GM12878 (cell line): ENCODE data around the gene MCF2L2. TPM values are rescaled to one million over a fixed set of nuclear protein-coding genes. Genes with fewer than 3 reads are reported as not detected.

Experiments used
- ATAC-seq: fragments of 200-7000 bp; cut with Tn5 transposase; 3 replicates; pipeline ENCODE4 v1.9.1; 2020; ENCODE audit warnings: mild to moderate bottlenecking, moderate library complexity
- BruUV-seq: library from RNA; stranded (reverse); fragments of 400-500 nt; replicated peaks from 2 replicates; lab custom pipeline; 2021; lab: Mats Ljungman, UMichigan
- CTCF ChIA-PET: fragments of 300-600 bp; sonication (Branson Sonifier 250); formaldehyde crosslinking; extraction: SDS; loops from one replicate; lab custom pipeline; 2021; ENCODE audit warnings: inconsistent platforms; lab: Yijun Ruan, JAX
- POLR2A ChIA-PET: fragments of 350-600 bp; formaldehyde crosslinking; extraction: SDS; loops from one replicate; lab custom pipeline; 2021; ENCODE audit warnings: inconsistent platforms; lab: Charles Lee
- RAD21 ChIA-PET: fragments of 300-600 bp; sonication (Branson Sonifier 250); formaldehyde crosslinking; loops from one replicate; lab custom pipeline; 2023; ENCODE audit warnings: antibody characterized with exemption; ENCODE audit not compliant: unreplicated experiment; lab: Charles Lee
- SMC1A ChIA-PET: fragments of 300-600 bp; sonication (Branson Sonifier 250); formaldehyde crosslinking; loops from one replicate; lab custom pipeline; 2023; ENCODE audit not compliant: unreplicated experiment, uncharacterized antibody; lab: Charles Lee
- DNase-seq: peaks from one replicate; pipeline ENCODE4 v3.0.0-alpha.2; 2011; ENCODE audit warnings: low read depth, low spot score
- FAIRE-seq: peaks from 3 replicates; lab custom pipeline; 2011; peaks lifted over from hg19 to GRCh38; lab: Jason Lieb, UNC
- H2AFZ ChIP-seq: 2 replicates; pipeline ENCODE4 v1.6.0; 2011; ENCODE audit warnings: low read depth, low read length, control low read depth; ENCODE audit not compliant: control insufficient read depth
- H3K27ac ChIP-seq: 2 replicates; pipeline ENCODE4 v1.5.1; 2011; ENCODE audit warnings: control low read depth; ENCODE audit not compliant: control insufficient read depth, insufficient read depth
- H3K27me3 ChIP-seq, 2 experiments: replicated peaks in 1 of 2; 2 replicates each; pipeline versions ENCODE4 v1.6.0 to v1.6.1; 2011; ENCODE audit warnings: low read length in 1 of 2; ENCODE audit not compliant: control insufficient read depth in 2 of 2, insufficient read depth in 2 of 2
- H3K36me3 ChIP-seq, 2 experiments: 2 replicates each; pipeline ENCODE4 v1.5.1; 2011; ENCODE audit warnings: low read length in 1 of 2; ENCODE audit not compliant: control insufficient read depth in 2 of 2, insufficient read depth in 2 of 2
- H3K4me1 ChIP-seq: 2 replicates; pipeline ENCODE4 v1.6.1; 2011; ENCODE audit warnings: mild to moderate bottlenecking, low read length, moderate library complexity, mixed read lengths; ENCODE audit not compliant: control insufficient read depth, insufficient read depth
- H3K4me2 ChIP-seq: 2 replicates; pipeline ENCODE4 v1.6.0; 2011; ENCODE audit warnings: control low read depth; ENCODE audit not compliant: control insufficient read depth, insufficient read depth
- H3K4me3 ChIP-seq: fragments of 200-600 bp; sonication (generic); 2 replicates; pipeline ENCODE4 v1.5.1; 2016
- H3K79me2 ChIP-seq: 2 replicates; pipeline ENCODE4 v1.6.0; 2011; ENCODE audit warnings: low read length; ENCODE audit not compliant: control insufficient read depth, insufficient read depth
- H3K9ac ChIP-seq: 2 replicates; pipeline ENCODE4 v1.8.0; 2011; ENCODE audit warnings: low read length, control low read depth, mixed read lengths; ENCODE audit not compliant: control insufficient read depth, insufficient read depth
- H3K9me3 ChIP-seq: replicated peaks from 3 replicates; pipeline ENCODE4 v1.5.1; 2011; ENCODE audit warnings: mild to moderate bottlenecking, low read length; ENCODE audit not compliant: control insufficient read depth, insufficient read depth
- H4K20me1 ChIP-seq: 2 replicates; pipeline ENCODE4 v1.6.0; 2011; ENCODE audit not compliant: control insufficient read depth, insufficient read depth
- ATF3 ChIP-seq: IDR thresholded peaks from 2 replicates; pipeline ENCODE4 v1.6.1; 2011; ENCODE audit warnings: low read depth, mild to moderate bottlenecking, low read length, moderate library complexity, borderline replicate concordance; ENCODE audit errors: extremely low read depth
- CHD2 ChIP-seq: IDR thresholded peaks from 2 replicates; pipeline ENCODE4 v1.6.1; 2011; ENCODE audit warnings: low read depth, low read length, improper control_type of control experiment, borderline replicate concordance
- EED ChIP-seq: sonication (generic); IDR thresholded peaks from 2 replicates; pipeline ENCODE4 v1.6.1; 2016; ENCODE audit warnings: antibody characterized with exemption, low read depth
- FOS ChIP-seq: IDR thresholded peaks from 3 replicates; pipeline ENCODE4 v1.6.1; 2011; ENCODE audit warnings: borderline replicate concordance; ENCODE audit not compliant: insufficient read length; ENCODE audit errors: extremely low read depth
- FOXM1 ChIP-seq: IDR thresholded peaks from 2 replicates; pipeline ENCODE4 v1.6.1; 2012; ENCODE audit warnings: low read depth, mild to moderate bottlenecking, inconsistent platforms, low read length, moderate library complexity
- GABPA ChIP-seq: IDR thresholded peaks from 2 replicates; pipeline ENCODE4 v1.6.1; 2014; ENCODE audit warnings: antibody characterized with exemption, low read depth, mild to moderate bottlenecking, inconsistent platforms
- IKZF2 ChIP-seq, 2 experiments: fragments of 450-650 bp; IDR thresholded peaks; 2 replicates each; pipeline ENCODE4 v1.6.1; 2017; ENCODE audit warnings: mild to moderate bottlenecking in 2 of 2, moderate library complexity in 2 of 2
- IRF3 ChIP-seq: fragments of 450-650 bp; IDR thresholded peaks from 2 replicates; pipeline ENCODE4 v1.6.1; 2014; ENCODE audit warnings: mild to moderate bottlenecking
- JUNB ChIP-seq: IDR thresholded peaks from 2 replicates; pipeline ENCODE4 v1.6.1; 2016; ENCODE audit warnings: antibody characterized with exemption, mild to moderate bottlenecking
- KAT2A ChIP-seq: conservative IDR thresholded peaks from 2 replicates; pipeline ENCODE4 v1.6.1; 2011; ENCODE audit warnings: low read depth, low read length; ENCODE audit not compliant: control insufficient read depth
- MLLT1 ChIP-seq: fragments of 450-650 bp; IDR thresholded peaks from 2 replicates; pipeline ENCODE4 v1.6.1; 2016; ENCODE audit warnings: mild to moderate bottlenecking
- NBN ChIP-seq: fragments of 450-650 bp; IDR thresholded peaks from 2 replicates; pipeline ENCODE4 v1.6.1; 2016
- RBBP5 ChIP-seq: fragments of 200-600 bp; sonication (generic); conservative IDR thresholded peaks from 2 replicates; pipeline ENCODE4 v1.6.1; 2016
- SREBF1 ChIP-seq: IDR thresholded peaks from 2 replicates; pipeline ENCODE4 v1.6.1; 2012; ENCODE audit warnings: mild to moderate bottlenecking, low read length
- SRF ChIP-seq, 2 experiments: IDR thresholded peaks; 2 replicates each; pipeline ENCODE4 v1.6.1; 2011; ENCODE audit warnings: low read depth in 2 of 2, low read length in 2 of 2, mild to moderate bottlenecking in 1 of 2, moderate library complexity in 1 of 2
- TBL1XR1 ChIP-seq: IDR thresholded peaks from 2 replicates; pipeline ENCODE4 v1.6.1; 2012; ENCODE audit warnings: low read depth, low read length, improper control_type of control experiment
- ZBTB40 ChIP-seq: fragments of 450-650 bp; IDR thresholded peaks from 2 replicates; pipeline ENCODE4 v1.6.1; 2016; ENCODE audit warnings: mild to moderate bottlenecking, moderate library complexity, borderline replicate concordance
- ZNF274 ChIP-seq: IDR thresholded peaks from one replicate; pipeline ENCODE4 v1.8.0; 2011; ENCODE audit not compliant: insufficient read length, insufficient read depth
- ZNF384 ChIP-seq: IDR thresholded peaks from 2 replicates; pipeline ENCODE4 v1.6.1; 2012; ENCODE audit warnings: low read depth, mild to moderate bottlenecking, low read length, improper control_type of control experiment, borderline replicate concordance
- in situ Hi-C: fragments of 300-500 bp; cut with MboI; formaldehyde crosslinking; loops from 9 replicates; pipeline ENCODE4 v1.14.3; 2018; ENCODE audit warnings: mixed read lengths
- intact Hi-C: fragments of 100-400 bp; cut with micrococcal nuclease; formaldehyde crosslinking; loops from one replicate; pipeline ENCODE4 v1.14.2; 2022; ENCODE audit not compliant: unreplicated experiment
- polyA plus RNA-seq, 11 experiments: library from polyadenylated mRNA; depleted of rRNA in 4 of 11; unstranded in 6 of 11; stranded (reverse) in 5 of 11; fragments of >200 nt; fragmentation: Nextera tagmentation in 4 of 11; fragmentation: Illumina TruSeq in 1 of 11; extraction: Ambion mirVana in 4 of 11; extraction: Trizol in 1 of 11; gene quantifications; 1 replicate in 1 of 11; 2 replicates in 10 of 11; pipeline versions ENCODE4 v1.2.1 to v1.2.3, GENCODE V29; 2011 to 2016; ENCODE audit warnings: inconsistent platforms in 2 of 11, missing spikeins in 2 of 11, low read depth in 1 of 11
- total RNA-seq, 4 experiments: library from RNA; depleted of rRNA in 3 of 4; stranded (reverse); fragments of >200 nt in 3 of 4; fragmentation: Illumina TruSeq in 1 of 4; extraction: Trizol in 1 of 4; gene quantifications; 2 replicates each; pipeline versions ENCODE4 v1.2.1 to v1.2.3, GENCODE V29; 2013 to 2021

The MCF2L2 gene
- total and polyA plus RNA-seq, 10 of the 15 experiments (the other 5 are each of a cell fraction or from before 2014, with no cell fraction given), result 0.37 to 2.8 (median 1.4) TPM

GRCh38 chr3:183319371-183319770, 109.0 kb downstream of the MCF2L2 start:
- CTCF ChIA-PET, result interaction anchor here (1.1 kb wide), 1 partner anchor 133 kb away, joined by 3 read pairs; no protein-coding TSS in a partner anchor
- Histone ChIP-seq H4K20me1 (no peaks in the 10 kb centered on the region), H3K4me1 (no peaks in the 10 kb centered on the region), H3K27ac (no peak overlapping the region), H3K9ac (no peak overlapping the region), H3K9me3 (no peaks in the 10 kb centered on the region), H3K4me3 (no peak overlapping the region), H3K27me3 (no peaks in the 10 kb centered on the region), H3K79me2 (no peaks in the 10 kb centered on the region), H3K4me2 (no peak overlapping the region), H3K36me3 (no peaks in the 10 kb centered on the region), H2AFZ (no peak overlapping the region)
- intact Hi-C loops, result no loop called here
- no peak for DNase-seq
- BruUV-seq, result no TSS peak
- in situ Hi-C loops, result no loop called here
- RAD21 ChIA-PET, result interaction anchor here (1.4 kb wide), 1 partner anchor 134 kb away, joined by 6 read pairs; no protein-coding TSS in a partner anchor
- POLR2A ChIA-PET, result interaction anchor here (0.7 to 1.0 kb wide), 2 partner anchors 11 to 18 kb away, joined by 3 read pairs; no protein-coding TSS in a partner anchor
- SMC1A ChIA-PET, result interaction anchor here (1.8 kb wide), 1 partner anchor 14 kb away, joined by 3 read pairs; no protein-coding TSS in a partner anchor
- TF ChIP-seq IRF3 (no peak), CHD2 (no peak), JUNB (no peak), TBL1XR1 (no peak), IKZF2 (IDR thresholded peaks at IDR 0.05) (no peak), NBN (no peak), ZBTB40 (no peak), ATF3 (no peak), ZNF274 (no peak), SRF (IDR thresholded peaks at IDR 0.05; ENCODE audit: low read depth in 2 of 2, low read length in 2 of 2) (no peak), EED (no peak), RBBP5 (no peak), FOS (no peak), ZNF384 (no peak), MLLT1 (no peak), FOXM1 (no peak), SREBF1 (no peak), GABPA (no peak), KAT2A (no peak)
- ATAC-seq, result no peak
- no peak for FAIRE-seq
